Measurements from ENCODE around the gene RPS25. TPM values are rescaled to one million over a fixed set of nuclear protein-coding genes. Genes with fewer than 3 reads are reported as not detected.

The RPS25 gene
- total RNA-seq, 2 donors from 2014 or later, result 2,323 to 2,414 TPM

Other genes starting within 250 kb of the RPS25 start
- 100 to 1,000 TPM; 218 to 290 TPM for gene DDX6, start 227.2 kb downstream of the RPS25 start, total RNA-seq
- gene CXCR5, start 134.5 kb downstream of the RPS25 start, total RNA-seq, result 10 to 100 TPM; 11.1 to 15.0 TPM
- gene BCL9L, start 92.4 kb downstream of the RPS25 start, total RNA-seq, result 100 to 1,000 TPM; 186 to 204 TPM
- gene UPK2, start 62.0 kb downstream of the RPS25 start, total RNA-seq, result not detected
- gene FOXR1, start 46.6 kb downstream of the RPS25 start, total RNA-seq, result not detected
- gene CENATAC, start 20.2 kb downstream of the RPS25 start, total RNA-seq, result 100 to 1,000 TPM; 116 TPM
- 10 to 100 TPM; 62.4 to 69.5 TPM for gene TRAPPC4, start 423 bp upstream of the RPS25 start, total RNA-seq
- 10 to 100 TPM in 1 of 2 donors, 1 to 10 TPM in 1; 9.0 to 11.0 TPM for gene SLC37A4, start 12.5 kb upstream of the RPS25 start, total RNA-seq
- 100 to 1,000 TPM; 132 to 162 TPM for gene HYOU1, start 38.9 kb upstream of the RPS25 start, total RNA-seq
- gene VPS11, start 49.5 kb upstream of the RPS25 start, total RNA-seq, result 10 to 100 TPM; 58.3 to 68.0 TPM
- 1 to 10 TPM; 8.7 to 9.1 TPM for gene HMBS, start 66.5 kb upstream of the RPS25 start, total RNA-seq
- gene DPAGT1, start 83.5 kb upstream of the RPS25 start, total RNA-seq, result 10 to 100 TPM; 18.9 to 20.5 TPM
- gene C2CD2L, start 89.0 kb upstream of the RPS25 start, total RNA-seq, result 10 to 100 TPM; 20.9 to 24.6 TPM
- gene HINFP, start 103.2 kb upstream of the RPS25 start, total RNA-seq, result 10 to 100 TPM; 22.3 to 26.1 TPM
- gene ABCG4, start 130.7 kb upstream of the RPS25 start, total RNA-seq, result not detected
- 1 to 10 TPM; 6.6 to 6.9 TPM for gene NLRX1, start 150.4 kb upstream of the RPS25 start, total RNA-seq
- gene NHERF4, start 167.1 kb upstream of the RPS25 start, total RNA-seq, result 1 to 10 TPM in 1 of 2 donors, under 1 TPM in 1; 0.65 to 1.0 TPM
- gene CBL, start 188.0 kb upstream of the RPS25 start, total RNA-seq, result 10 to 100 TPM; 36.1 to 41.9 TPM

Data from T-helper 17 cell (primary cell).